K562 (cell line): ENCODE results near the gene PRR35. TPM values are rescaled to one million over a fixed set of nuclear protein-coding genes. Genes with fewer than 3 reads are reported as not detected.

ENCODE experiments used
- C11orf30 ChIP-seq: fragments of 450-650 bp; IDR thresholded peaks from 2 replicates; pipeline ENCODE4 v1.6.1; 2016; ENCODE audit warnings: low read depth, mild to moderate bottlenecking
- KDM2B ChIP-seq: fragments of 250-450 bp; sonication (Bioruptor Pico); IDR thresholded peaks from 2 replicates; pipeline ENCODE4 v1.8.0; 2021; ENCODE audit warnings: mild to moderate bottlenecking, moderate library complexity
- KLF1 ChIP-seq: fragments of 450-650 bp; IDR thresholded peaks from 2 replicates; pipeline ENCODE4 v1.6.1; 2016; ENCODE audit warnings: missing genetic modification characterization, missing compliant biosample characterization
- PRPF4 ChIP-seq: fragments of 200-400 bp; formaldehyde crosslinking; IDR thresholded peaks from one replicate; pipeline ENCODE4 v1.6.1; 2017; ENCODE audit warnings: low read length, low read depth, mild to moderate bottlenecking; ENCODE audit not compliant: insufficient read depth, poor library complexity, severe bottlenecking
- TAF9B ChIP-seq: fragments of 450-650 bp; IDR thresholded peaks from 2 replicates; pipeline ENCODE4 v1.6.1; 2018; ENCODE audit warnings: mild to moderate bottlenecking; ENCODE audit not compliant: partially characterized antibody
- ZNF609 ChIP-seq: sonication (generic); formaldehyde crosslinking; IDR thresholded peaks from 2 replicates; pipeline ENCODE4 v1.8.1; 2023; ENCODE audit warnings: missing genetic modification reagents, mild to moderate bottlenecking, borderline replicate concordance
- polyA plus RNA-seq, 8 experiments: library from polyadenylated mRNA; depleted of rRNA in 4 of 8; stranded (reverse) in 5 of 8; unstranded in 3 of 8; fragments of >200 nt; fragmentation: Nextera tagmentation in 2 of 8; fragmentation: Illumina TruSeq in 1 of 8; extraction: Ambion mirVana in 2 of 8; extraction: Trizol in 1 of 8; gene quantifications; 2 replicates each; pipeline versions ENCODE4 v1.2.1 to v1.2.3, GENCODE V29; 2011 to 2014; ENCODE audit warnings: inconsistent platforms in 1 of 8, missing spikeins in 1 of 8
- total RNA-seq, 7 experiments: library from RNA; depleted of rRNA in 6 of 7; stranded (reverse); fragments of >200 nt in 6 of 7; fragmentation: Illumina TruSeq in 2 of 7; extraction: Trizol in 2 of 7; gene quantifications; 2 replicates each; pipeline versions ENCODE4 v1.2.1 to v1.2.3, GENCODE V29; 2011 to 2021; ENCODE audit warnings: low replicate concordance in 1 of 7
- TF ChIP-seq, protein P1 (sequence below), 3 experiments: fragments of 200-800 bp in 1 of 3; fragments of 250-450 bp in 1 of 3; fragments of 450-650 bp in 1 of 3; sonication (Bioruptor Pico) in 1 of 3; sonication (Bioruptor generic) in 1 of 3; formaldehyde crosslinking in 1 of 3; IDR thresholded peaks; 2 replicates each; pipeline versions ENCODE4 v1.6.1 to v1.8.0; 2016 to 2022; ENCODE audit warnings: mild to moderate bottlenecking in 2 of 3, missing genetic modification characterization in 2 of 3, missing compliant biosample characterization in 1 of 3, moderate library complexity in 1 of 3

The PRR35 gene
- total and polyA plus RNA-seq, 9 of the 15 experiments (the other 6 are each of a cell fraction or from before 2014, with no cell fraction given) = 0.17 to 0.45 (median 0.21) TPM; not detected in 5

GRCh38 chr16:525520-526180, 34.5 kb upstream of the PRR35 start (continued):
- no peak for TF ChIP-seq ZNF609 (CRISPR knock-in tag)
- no peak for TF ChIP-seq TAF9B
- TF ChIP-seq, protein P1, sequence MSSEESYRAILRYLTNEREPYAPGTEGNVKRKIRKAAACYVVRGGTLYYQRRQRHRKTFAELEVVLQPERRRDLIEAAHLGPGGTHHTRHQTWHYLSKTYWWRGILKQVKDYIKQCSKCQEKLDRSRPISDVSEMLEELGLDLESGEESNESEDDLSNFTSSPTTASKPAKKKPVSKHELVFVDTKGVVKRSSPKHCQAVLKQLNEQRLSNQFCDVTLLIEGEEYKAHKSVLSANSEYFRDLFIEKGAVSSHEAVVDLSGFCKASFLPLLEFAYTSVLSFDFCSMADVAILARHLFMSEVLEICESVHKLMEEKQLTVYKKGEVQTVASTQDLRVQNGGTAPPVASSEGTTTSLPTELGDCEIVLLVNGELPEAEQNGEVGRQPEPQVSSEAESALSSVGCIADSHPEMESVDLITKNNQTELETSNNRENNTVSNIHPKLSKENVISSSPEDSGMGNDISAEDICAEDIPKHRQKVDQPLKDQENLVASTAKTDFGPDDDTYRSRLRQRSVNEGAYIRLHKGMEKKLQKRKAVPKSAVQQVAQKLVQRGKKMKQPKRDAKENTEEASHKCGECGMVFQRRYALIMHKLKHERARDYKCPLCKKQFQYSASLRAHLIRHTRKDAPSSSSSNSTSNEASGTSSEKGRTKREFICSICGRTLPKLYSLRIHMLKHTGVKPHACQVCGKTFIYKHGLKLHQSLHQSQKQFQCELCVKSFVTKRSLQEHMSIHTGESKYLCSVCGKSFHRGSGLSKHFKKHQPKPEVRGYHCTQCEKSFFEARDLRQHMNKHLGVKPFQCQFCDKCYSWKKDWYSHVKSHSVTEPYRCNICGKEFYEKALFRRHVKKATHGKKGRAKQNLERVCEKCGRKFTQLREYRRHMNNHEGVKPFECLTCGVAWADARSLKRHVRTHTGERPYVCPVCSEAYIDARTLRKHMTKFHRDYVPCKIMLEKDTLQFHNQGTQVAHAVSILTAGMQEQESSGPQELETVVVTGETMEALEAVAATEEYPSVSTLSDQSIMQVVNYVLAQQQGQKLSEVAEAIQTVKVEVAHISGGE (CRISPR knock-in tag; IDR thresholded peaks at IDR 0.05) = no peak
- TF ChIP-seq KDM2B (CRISPR knock-in tag) = no peak
- no peak for TF ChIP-seq KLF1 (tag)
- no peak for TF ChIP-seq PRPF4
- no peak for TF ChIP-seq C11orf30
